Measurements from ENCODE around the gene YBEY. TPM values are rescaled to one million over a fixed set of nuclear protein-coding genes. Genes with fewer than 3 reads are reported as not detected.

The YBEY gene
- total and polyA plus RNA-seq, 2 of the 8 experiments (the other 6 are each of a cell fraction or from before 2014, with no cell fraction given) = 26.9 to 31.9 TPM

DNA sequence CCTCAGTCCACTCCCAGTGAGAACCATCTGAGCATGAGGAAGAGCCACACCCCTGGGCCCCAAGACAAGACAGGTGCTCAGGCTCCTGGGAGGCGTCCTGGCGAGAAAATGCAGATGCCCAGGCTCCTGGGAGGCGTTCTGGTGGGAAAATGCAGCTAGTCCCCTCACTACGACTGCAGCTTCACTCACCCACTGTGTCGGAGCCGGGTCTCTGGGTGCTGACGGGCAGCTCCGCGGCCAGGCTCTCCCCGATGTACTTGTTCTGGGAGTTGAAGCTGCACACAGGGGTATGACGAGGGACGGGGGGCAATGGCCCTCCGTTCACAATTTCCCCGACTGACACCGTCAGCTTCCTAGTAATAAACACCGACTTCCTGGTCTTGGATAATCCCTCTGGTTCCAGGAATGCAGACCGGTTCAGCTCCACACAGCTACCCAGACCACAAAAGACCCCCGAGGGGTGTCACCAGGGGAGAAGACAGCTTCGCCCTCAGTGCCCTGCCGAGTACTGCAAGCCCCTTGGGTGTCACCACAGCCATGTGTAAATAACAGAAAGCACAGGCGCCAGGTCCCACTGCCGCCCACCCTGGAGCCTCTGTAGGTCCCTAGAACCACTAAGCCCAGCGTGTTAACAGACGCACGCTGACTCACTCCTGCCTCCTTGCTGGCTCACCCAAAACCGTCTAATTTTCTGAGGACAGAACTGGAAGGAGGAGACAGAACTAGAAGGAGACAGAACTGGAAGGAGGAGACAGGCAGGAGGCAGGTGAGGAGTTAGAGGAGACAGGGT lies 20.2 kb upstream of the YBEY start:
- peak overlapping the region; percentile 51 for H4K8ac ChIP-seq (ENCODE audit: extremely low read depth, insufficient read depth, low read length)
- no peak overlapping the region for H2BK12ac ChIP-seq (ENCODE audit: low read depth, low read length)
- H3K4ac ChIP-seq (replicated peaks; ENCODE audit: insufficient read length, low read depth, low read length) = no peak overlapping the region
- no peak for TF ChIP-seq CTBP2 (IDR thresholded peaks at IDR 0.05; ENCODE audit: borderline replicate concordance, insufficient read depth, insufficient read length, low read length)
- no peak for TF ChIP-seq GTF2F1 (IDR thresholded peaks at IDR 0.05; ENCODE audit: borderline replicate concordance, low read depth, low read length)
- TF ChIP-seq SP4 (IDR thresholded peaks at IDR 0.05; ENCODE audit: low read length) = no peak
- TF ChIP-seq JUN (IDR thresholded peaks at IDR 0.05; ENCODE audit: low read depth, low read length) = no peak
- TF ChIP-seq YY1 (IDR thresholded peaks at IDR 0.05; ENCODE audit: low read depth, low read length) = no peak
- TF ChIP-seq, protein P1, sequence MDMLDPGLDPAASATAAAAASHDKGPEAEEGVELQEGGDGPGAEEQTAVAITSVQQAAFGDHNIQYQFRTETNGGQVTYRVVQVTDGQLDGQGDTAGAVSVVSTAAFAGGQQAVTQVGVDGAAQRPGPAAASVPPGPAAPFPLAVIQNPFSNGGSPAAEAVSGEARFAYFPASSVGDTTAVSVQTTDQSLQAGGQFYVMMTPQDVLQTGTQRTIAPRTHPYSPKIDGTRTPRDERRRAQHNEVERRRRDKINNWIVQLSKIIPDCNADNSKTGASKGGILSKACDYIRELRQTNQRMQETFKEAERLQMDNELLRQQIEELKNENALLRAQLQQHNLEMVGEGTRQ (IDR thresholded peaks at IDR 0.05; ENCODE audit: low read length) = no peak
- TF ChIP-seq ZNF274 (IDR thresholded peaks at IDR 0.05; ENCODE audit: borderline replicate concordance, extremely low read depth, low read length) = no peak
- no peak for TF ChIP-seq SIRT6 (IDR thresholded peaks at IDR 0.05; ENCODE audit: low read length)
- no peak for TF ChIP-seq CBX5 (IDR thresholded peaks at IDR 0.05; ENCODE audit: low read depth, low read length)
- no peak for TF ChIP-seq GABPA (IDR thresholded peaks at IDR 0.05; ENCODE audit: borderline replicate concordance, insufficient read depth, low read length)
- no peak for TF ChIP-seq RNF2 (IDR thresholded peaks at IDR 0.05; ENCODE audit: borderline replicate concordance, low read depth, low read length, missing control alignments, poor library complexity, severe bottlenecking)
- H3K4me1 ChIP-seq (replicated peaks in 1 of 4; ENCODE audit: control insufficient read depth in 3 of 4, insufficient read depth in 4 of 4, low read length in 3 of 4) = no peaks in the 10 kb centered on the region
- DNase-seq (ENCODE audit: low read depth in 1 of 2, low spot score in 2 of 2) (no peak), FAIRE-seq (no peak)
- no peak overlapping the region for H4K5ac ChIP-seq (ENCODE audit: insufficient read length, low read depth, low read length)
- peaks cover 4% of the 10 kb centered on the region; the same call in 1 of the 2 replicates for H3K79me1 ChIP-seq (ENCODE audit: low read depth, low read length)
- no peak overlapping the region for H3K4me2 ChIP-seq (ENCODE audit: insufficient read depth in 1 of 2, low read depth in 2 of 2, low read length in 2 of 2)
- no peak overlapping the region for H2BK120ac ChIP-seq (replicated peaks; ENCODE audit: low read depth, low read length)
- CTCF ChIA-PET (ENCODE audit: partially characterized antibody) = interaction anchor here (0.5 to 2.4 kb wide), 4 partner anchors 9 to 60 kb away, joined by 3 to 9 read pairs (median 4); partner anchors contain the start of gene MCM3AP
- no peak overlapping the region for H3K9ac ChIP-seq (replicated peaks in 1 of 4; ENCODE audit: extremely low read depth in 1 of 4, low read depth in 3 of 4, low read length in 3 of 4)
- H2AK5ac ChIP-seq (ENCODE audit: low read depth, low read length) = no peak overlapping the region
- no peak overlapping the region for H2BK15ac ChIP-seq (ENCODE audit: low read length)
- H3K14ac ChIP-seq (ENCODE audit: insufficient read length) = no peak overlapping the region
- peaks cover 8 to 20% of the 10 kb centered on the region in 2 experiments for H4K20me1 ChIP-seq (replicated peaks in 1 of 2; ENCODE audit: control insufficient read depth in 1 of 2, insufficient read depth in 2 of 2, low read length in 2 of 2)
- H3K79me2 ChIP-seq (ENCODE audit: control insufficient read depth in 1 of 2, insufficient read depth in 2 of 2, low read length in 2 of 2) = no peaks in the 10 kb centered on the region
- POLR2A ChIA-PET (ENCODE audit: partially characterized antibody) = interaction anchor here (0.6 to 1.8 kb wide), 9 partner anchors 9 to 153 kb away, joined by 3 to 6 read pairs (median 3); partner anchors contain the start of genes MCM3AP and YBEY
- H3K23me2 ChIP-seq (ENCODE audit: low read depth, low read length) = no peaks in the 10 kb centered on the region
- 87% methylated on average over 26 of the region's 26 CpGs; no CpG with 5 or more reads in 1 of the 2 experiments for WGBS, 2 experiments (ENCODE audit: extremely low coverage in 1 of 2, insufficient coverage in 1 of 2, insufficient read length in 1 of 2, insufficient replicate concordance in 2 of 2, low coverage in 1 of 2, low lambda C conversion rate in 2 of 2, missing lambda C conversion rate in 1 of 2)
- H3K9me3 ChIP-seq (ENCODE audit: insufficient read depth in 2 of 2, low read depth in 1 of 2, low read length in 1 of 2) = no peaks in the 10 kb centered on the region
- no peak overlapping the region for H2BK5ac ChIP-seq (ENCODE audit: low read depth, low read length)
- H3K4me3 ChIP-seq (ENCODE audit: extremely low read depth in 1 of 4, insufficient read depth in 2 of 4, low read depth in 3 of 4, low read length in 4 of 4) = no peak overlapping the region
- H3K56ac ChIP-seq (replicated peaks; ENCODE audit: insufficient read length, low read depth, low read length) = no peak overlapping the region
- H3K23ac ChIP-seq (ENCODE audit: insufficient read length) = no peak overlapping the region
- H2BK20ac ChIP-seq (ENCODE audit: low read length) = no peak overlapping the region
- no peak overlapping the region for H3K18ac ChIP-seq (ENCODE audit: extremely low read depth, low read length)
- peak overlapping the region; percentile 40 for H3K27ac ChIP-seq (ENCODE audit: low read depth, low read length)
- no peaks in the 10 kb centered on the region for H3K27me3 ChIP-seq (replicated peaks in 1 of 4; ENCODE audit: control insufficient read depth in 3 of 4, extremely low read depth in 1 of 4, insufficient read depth in 3 of 4, low read length in 3 of 4)
- H3K36me3 ChIP-seq (ENCODE audit: control insufficient read depth in 2 of 4, insufficient read depth in 4 of 4, low read length in 3 of 4) = peaks cover 18 to 55% (median 47%) of the 10 kb centered on the region in 4 experiments
- no peak overlapping the region for H4K91ac ChIP-seq (replicated peaks; ENCODE audit: insufficient read length, low read length)
- H2AFZ ChIP-seq (ENCODE audit: low read length) = no peak overlapping the region

Data from H1 (cell line).